ENCODE measurements around the gene NCAPD3.
"Not testable (repeated sequence)": the region's sequence is repeated elsewhere in the genome, so short reads cannot be mapped to it uniquely, and the experiment has no call there.

NCAPD3 gene, protein sequence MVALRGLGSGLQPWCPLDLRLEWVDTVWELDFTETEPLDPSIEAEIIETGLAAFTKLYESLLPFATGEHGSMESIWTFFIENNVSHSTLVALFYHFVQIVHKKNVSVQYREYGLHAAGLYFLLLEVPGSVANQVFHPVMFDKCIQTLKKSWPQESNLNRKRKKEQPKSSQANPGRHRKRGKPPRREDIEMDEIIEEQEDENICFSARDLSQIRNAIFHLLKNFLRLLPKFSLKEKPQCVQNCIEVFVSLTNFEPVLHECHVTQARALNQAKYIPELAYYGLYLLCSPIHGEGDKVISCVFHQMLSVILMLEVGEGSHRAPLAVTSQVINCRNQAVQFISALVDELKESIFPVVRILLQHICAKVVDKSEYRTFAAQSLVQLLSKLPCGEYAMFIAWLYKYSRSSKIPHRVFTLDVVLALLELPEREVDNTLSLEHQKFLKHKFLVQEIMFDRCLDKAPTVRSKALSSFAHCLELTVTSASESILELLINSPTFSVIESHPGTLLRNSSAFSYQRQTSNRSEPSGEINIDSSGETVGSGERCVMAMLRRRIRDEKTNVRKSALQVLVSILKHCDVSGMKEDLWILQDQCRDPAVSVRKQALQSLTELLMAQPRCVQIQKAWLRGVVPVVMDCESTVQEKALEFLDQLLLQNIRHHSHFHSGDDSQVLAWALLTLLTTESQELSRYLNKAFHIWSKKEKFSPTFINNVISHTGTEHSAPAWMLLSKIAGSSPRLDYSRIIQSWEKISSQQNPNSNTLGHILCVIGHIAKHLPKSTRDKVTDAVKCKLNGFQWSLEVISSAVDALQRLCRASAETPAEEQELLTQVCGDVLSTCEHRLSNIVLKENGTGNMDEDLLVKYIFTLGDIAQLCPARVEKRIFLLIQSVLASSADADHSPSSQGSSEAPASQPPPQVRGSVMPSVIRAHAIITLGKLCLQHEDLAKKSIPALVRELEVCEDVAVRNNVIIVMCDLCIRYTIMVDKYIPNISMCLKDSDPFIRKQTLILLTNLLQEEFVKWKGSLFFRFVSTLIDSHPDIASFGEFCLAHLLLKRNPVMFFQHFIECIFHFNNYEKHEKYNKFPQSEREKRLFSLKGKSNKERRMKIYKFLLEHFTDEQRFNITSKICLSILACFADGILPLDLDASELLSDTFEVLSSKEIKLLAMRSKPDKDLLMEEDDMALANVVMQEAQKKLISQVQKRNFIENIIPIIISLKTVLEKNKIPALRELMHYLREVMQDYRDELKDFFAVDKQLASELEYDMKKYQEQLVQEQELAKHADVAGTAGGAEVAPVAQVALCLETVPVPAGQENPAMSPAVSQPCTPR (N-terminal part only)

DNA sequence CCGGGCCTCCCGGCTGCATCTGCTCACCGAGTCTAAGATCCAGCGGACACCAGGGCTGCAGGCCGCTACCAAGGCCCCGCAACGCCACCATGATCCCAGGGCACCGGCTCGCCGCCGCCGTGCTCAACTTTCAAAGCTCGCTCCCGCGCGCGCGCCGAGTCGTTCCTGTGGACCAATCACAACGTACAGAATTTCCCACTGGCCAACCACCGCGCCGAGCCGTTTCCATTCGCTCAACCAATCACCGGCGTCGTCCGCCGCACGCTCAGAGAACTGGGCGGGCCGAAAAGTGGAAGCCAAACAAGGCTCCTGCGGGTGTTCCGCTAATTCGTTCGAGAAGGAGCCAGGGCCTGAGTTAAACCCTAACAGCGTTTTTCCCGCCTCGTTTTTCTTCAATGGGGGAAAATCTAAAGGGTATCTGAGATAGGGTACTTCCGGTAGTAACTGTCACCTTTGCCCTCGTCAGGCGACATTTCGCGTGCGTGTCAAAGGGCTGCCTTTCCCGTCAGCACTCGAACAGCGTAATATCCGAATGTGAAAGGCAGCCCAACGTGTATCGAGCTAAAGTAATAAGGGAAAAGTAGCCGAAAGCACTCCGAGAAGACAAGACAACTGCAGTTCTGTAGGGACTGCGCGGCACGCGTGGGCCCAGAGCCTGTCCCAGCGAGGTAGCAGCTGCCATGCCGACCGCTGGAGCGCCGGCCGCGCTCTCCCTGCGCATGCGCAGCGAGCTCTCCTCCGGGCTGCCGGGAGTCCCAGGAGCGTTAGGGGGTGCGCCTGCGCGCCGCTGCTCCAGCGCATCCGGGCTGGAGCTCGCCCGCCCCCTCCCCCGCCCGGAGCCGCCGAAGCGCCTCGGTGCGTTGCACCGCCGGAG lies at the start of gene NCAPD3, which contains the start of gene VPS26B:
TSS of gene NCAPD3 (minus strand) at position 132 of the 874 bp plus-strand sequence. CDS start at position 91, 41 bp downstream.
TSS of gene VPS26B (plus strand) at position 836 of the 874 bp plus-strand sequence. CDS start 452 bp downstream, outside the sequence.
- DNase-seq (ENCODE audit: low spot score) = peak; percentile 96

DNA sequence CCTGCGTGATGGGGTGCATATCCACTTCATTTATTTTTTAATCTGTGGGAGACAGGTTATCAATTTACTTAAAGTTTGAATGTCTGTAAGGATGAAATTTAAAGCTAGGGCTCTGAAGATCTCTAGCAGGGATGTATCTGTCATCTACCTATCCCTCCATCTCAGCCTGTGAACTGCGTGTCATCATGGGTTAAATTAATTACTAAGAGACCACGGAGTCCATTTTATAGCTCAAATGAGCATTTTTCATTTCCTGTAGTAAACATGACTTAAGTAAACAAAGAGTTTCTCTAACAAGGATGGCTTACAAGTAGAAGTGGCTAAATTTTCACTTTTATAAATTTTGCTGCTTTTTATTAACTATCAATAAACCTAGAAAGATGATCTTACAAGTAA lies 49.5 kb upstream of the NCAPD3 start:
- DNase-seq (ENCODE audit: low spot score) = no peak

DNA sequence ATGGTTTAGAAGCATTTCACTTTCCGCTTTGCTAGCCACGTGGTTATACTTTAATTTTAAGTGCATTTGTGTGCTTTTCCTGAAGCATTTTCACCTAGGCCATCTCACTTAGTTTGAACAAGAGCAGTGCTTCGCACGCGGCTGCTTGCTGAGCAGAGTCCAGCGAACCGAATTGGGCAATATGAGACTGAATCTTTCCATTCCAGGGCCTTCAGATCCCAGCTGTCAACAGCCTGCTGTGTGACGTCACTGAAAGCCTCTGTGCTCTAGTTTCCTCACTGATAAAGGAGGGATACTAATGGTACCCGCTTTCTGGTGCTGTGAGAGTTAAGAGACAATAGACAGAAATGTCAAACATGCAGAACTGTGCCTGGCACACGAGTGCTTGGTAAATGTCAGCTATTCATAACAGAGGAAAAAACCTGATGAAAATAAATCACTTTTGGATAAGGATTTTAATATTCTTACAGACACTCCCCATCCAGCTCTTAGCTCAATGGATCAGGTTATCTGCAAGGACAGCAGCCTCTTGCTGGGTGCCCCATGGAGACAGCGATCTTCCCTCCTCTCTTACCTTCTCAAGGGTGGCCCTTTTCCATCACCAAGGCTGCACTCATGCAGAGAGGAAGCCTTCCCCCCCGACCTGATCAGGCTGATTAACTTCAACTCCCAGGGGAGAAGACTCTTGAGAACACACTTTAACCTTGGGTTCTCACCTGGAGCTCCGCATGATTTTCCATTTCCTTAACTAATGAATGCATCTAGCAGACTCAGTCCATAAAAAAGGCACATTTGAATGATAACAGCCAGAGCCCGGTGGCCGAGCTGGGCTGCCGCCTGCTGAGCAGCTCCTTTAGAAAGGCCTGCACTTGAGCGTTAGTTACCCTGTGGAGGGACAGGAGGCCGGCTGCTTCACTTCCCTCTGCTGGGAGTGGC lies 48.9 kb upstream of the NCAPD3 start:
- DNase-seq (ENCODE audit: low spot score) = no peak

DNA sequence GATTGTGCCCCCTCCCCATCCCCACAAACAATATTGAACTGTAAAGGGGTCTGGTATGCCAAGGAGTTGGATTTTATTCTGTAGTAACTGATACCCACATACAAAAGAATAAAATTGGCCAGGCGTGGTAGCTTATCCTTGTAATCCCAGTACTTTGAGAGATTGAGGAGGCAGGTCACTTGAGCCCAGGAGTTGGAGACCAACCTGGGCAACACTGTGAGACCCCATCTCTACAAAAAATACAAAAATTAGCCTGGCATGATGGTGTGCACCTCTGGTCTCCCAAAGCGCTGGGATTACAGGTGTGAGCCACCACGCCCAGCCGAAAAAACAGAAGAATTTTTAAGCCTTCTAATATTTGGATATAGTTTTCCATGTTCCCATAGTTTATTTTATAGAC lies 48.2 kb upstream of the NCAPD3 start:
- DNase-seq (ENCODE audit: low spot score) = no peak

DNA sequence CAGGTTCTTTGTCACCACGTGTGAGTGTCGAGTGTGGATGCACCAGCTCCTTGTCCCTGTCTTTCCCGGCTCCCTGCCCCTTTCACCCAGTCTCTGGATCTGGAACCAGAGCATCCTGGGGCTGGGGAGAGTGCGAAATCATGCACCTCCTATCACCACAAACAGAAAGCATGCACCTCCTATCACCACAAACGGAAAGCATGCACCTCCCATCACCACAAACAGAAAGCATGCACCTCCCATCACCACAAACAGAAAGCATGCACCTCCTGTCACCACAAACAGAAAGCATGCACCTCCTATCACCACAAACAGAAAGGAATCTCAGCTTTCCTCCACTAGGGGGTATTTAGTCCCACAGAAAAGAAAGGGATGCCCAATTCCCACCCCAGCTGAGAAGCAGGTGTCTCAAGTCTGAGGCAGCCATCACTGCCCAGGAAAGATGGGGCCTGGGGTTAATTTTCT lies 46.5 kb upstream of the NCAPD3 start:
- no peak for DNase-seq (ENCODE audit: low spot score)

DNA sequence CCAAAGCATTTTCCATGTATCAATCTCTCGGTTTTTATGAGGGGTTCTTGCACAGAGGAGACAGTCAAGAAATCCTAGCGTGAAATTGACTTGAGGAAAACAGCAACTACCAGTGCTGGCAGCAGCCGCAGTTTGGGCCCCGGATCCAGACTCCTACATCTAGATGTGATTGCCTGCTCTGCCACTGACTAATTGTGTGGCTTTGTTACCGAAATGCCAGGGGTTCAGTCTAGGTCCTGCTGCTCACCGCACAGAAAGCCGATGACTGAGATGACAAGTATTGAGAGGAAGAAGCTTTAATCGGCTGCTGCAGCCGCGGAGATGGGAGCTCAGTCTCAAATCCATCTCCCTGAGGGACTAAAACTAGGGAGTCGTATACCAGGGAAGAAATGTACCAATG lies 44.2 kb upstream of the NCAPD3 start:
- no peak for DNase-seq (ENCODE audit: low spot score)

DNA sequence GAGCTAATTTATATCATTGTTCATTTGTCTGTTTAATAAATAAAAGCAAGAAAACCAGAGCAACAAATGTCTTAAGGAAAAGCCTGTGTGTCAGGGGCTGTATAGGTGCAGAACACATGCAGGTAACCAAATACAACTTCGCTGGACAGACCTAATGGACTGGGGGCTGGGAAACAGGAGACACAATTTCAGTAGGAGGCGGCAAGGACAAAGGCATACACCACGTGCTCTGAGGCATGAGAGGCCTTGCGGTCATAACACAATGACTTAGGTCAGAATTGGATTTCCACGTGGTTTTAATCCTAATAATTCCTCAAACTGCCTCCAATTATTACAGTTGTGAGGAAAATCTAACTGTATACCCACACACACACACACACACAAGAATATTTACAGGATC lies 43.7 kb upstream of the NCAPD3 start:
- DNase-seq (ENCODE audit: low spot score) = no peak

DNA sequence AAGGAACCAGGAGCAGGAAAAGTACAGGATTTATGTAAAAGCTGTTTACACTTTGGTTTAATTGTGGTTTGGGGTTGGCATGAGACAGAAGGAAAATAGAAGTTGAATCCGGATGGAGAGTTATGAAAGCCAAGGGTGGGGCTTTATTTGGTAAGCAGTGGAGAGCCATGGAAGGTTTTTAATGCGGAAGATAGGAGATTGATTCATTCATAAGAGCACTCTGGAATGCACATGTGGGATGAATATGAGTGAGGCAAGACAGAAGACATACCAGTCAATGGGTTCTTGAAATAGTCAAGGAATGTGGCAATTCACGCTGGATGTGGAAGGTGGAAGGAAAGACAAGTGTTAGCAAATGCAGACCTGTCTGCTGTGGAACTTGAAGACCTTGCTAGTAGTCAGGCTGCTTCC lies 43.1 kb upstream of the NCAPD3 start:
- DNase-seq (ENCODE audit: low spot score) = no peak

DNA sequence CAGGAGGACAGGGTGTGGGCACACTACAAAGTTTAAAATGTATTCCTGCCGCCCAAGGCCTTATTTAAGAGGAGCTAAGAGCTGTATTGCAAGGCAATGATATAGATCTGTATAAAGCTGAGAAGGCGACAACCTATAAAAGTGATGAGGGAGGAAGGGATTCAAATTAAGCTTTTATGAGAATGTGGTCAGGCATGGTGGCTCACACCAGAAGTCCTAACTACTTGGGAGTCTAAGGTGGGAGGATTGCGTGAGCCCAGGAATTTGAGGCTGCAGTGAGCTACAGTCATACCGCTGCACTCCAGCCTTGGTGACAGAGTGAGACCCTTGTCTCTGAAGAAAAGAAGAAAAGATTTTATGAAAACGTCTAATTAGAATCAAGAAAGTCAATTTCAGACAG lies 42.7 kb upstream of the NCAPD3 start:
- DNase-seq (ENCODE audit: low spot score) = no peak

DNA sequence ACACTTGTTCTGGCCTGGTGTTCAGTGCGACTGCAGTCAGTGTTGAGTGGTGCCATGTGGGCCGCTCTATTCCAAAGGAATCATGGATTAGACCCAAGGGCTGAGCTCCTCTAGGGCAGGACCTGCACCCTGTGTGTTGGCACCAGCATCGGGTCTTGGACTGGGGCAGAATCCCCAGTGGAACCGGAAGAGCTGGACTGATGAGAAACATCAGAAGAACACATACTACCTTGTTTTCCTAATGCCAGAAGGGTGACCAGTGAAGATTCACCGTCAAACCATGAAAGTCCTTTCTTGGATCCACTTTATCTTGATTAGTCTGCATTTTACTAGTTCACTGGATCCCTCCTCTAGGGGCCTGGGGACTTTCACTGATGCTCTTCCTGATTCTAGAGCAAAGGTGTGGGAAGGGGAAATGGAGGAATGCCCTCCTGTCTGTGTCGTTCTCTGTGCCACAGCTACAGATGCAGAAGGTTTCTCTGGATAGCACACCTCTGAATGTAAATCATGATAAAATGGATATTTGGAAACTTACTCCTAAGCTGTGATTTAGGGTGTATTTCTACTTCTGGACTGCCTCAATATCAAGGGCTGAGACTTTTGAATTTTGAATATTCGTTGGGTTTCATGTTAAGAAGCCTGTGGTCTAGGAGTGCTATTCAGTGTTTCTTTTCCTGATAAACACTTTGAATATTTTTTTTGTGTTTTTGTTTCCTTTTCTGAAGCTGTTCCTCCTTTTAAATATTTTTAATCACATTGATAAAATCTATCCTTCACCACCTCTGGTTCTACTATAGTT lies 41.4 kb upstream of the NCAPD3 start:
- no peak for DNase-seq (ENCODE audit: low spot score)

DNA sequence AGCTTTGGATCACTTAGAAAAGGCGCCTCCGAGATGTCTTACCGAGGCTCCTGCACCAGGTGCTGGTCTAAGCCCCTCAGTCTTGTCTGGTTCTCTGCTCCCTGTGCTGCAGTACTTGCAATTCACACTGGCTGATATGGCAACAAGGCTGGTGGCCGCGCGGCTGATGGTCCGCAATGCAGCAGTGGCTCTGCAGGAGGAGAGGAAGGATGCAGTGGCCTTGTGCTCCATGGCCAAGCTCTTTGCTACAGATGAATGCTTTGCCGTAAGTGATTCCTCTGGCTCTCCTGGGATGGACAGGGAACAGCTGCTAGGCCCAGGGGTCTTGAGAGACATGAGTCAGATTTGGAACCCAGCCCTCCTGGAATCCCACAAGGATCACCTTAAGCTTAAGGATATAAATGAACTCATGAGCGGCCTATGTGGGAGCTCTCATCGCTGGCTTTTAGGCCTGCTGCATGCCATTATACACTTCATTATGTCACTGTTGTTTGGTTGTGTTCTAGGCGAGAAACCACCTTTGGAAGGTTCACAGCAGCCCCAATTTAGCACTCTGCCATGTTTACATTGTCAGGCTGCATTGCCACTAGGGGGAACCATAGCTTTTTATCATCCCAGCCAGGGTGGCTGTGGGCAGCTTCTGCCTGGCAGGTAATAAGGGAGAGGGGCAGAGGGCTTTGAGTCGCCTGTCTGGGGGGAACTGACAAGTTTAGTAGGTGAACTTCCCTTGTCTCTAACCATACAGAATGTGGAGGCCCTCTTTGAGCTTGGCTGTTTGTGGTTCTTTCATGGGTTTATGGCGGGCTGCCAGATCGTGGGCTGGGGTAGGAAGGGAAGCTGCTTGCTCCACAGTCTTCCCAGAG lies 38.1 kb upstream of the NCAPD3 start:
- peak; percentile 46 for DNase-seq (ENCODE audit: low spot score)

DNA sequence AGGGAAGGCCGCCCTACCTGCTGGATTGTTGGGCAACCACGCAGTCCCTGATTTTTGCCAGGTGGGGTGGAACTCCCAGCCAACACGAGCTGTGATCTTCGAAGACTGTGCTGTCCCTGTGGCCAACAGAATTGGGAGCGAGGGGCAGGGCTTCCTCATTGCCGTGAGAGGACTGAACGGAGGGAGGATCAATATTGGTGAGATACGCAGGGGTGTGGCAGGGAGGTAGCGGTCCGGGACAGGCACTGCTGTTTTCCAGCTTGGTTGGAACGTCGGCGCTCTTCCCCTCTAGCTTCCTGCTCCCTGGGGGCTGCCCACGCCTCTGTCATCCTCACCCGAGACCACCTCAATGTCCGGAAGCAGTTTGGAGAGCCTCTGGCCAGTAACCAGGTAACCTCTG lies 37.2 kb upstream of the NCAPD3 start:
- DNase-seq (ENCODE audit: low spot score) = peak; percentile 59

DNA sequence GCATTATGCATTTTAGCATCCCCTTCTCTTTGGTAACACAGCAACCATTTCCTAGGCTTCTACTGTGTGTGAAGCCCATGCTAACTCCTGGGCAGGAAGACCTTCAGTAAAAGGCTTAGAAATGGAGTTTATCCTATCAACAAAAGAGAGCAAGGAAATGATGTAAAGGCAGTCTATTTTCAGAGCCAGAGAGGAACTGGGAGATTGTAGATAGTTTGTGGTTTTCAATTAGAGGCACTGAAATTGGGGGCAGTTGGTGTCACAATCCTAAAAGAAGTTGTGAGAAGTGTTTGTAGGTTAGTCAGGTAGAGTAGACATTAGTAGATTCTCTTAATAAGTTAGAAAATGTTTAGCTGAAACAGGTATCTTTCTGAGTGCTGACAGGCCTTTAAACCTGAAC lies 36.7 kb upstream of the NCAPD3 start:
- DNase-seq (ENCODE audit: low spot score) = no peak

DNA sequence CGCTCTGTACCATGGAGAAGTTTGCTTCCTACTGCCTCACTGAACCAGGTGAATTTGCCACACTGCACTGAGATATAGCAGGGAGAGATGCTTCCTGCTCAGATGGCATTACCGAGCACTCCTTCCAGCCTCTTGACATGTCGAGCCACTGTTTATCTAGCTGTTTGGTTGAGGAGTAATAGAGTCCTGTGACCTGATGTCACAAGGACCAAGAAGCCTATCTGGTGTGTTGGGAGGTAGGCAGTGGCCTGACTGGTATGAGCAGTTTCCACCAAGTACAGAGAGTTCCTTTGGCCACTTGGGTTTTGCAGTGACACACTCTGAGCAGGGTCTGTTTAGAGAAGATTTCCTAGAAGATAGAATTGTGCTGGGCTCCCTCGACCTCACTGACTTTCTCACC lies 34.8 kb upstream of the NCAPD3 start:
- DNase-seq (ENCODE audit: low spot score) = peak; percentile 30

DNA sequence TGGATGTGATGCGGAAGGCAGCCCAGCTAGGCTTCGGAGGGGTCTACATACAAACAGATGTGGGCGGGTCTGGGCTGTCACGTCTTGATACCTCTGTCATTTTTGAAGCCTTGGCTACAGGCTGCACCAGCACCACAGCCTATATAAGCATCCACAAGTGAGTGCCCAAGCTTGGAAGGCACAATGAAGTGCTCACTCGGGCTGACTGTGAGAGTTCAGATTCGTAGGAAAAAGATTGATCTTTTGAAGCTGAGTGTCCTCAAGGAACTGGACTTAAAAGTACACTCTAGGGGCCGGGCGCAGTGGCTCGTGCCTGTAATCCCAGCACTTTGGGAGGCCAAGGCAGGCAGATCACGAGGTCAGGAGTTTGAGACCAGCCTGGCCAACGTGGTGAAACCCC lies 33.3 kb upstream of the NCAPD3 start:
- no peak for DNase-seq (ENCODE audit: low spot score)

DNA sequence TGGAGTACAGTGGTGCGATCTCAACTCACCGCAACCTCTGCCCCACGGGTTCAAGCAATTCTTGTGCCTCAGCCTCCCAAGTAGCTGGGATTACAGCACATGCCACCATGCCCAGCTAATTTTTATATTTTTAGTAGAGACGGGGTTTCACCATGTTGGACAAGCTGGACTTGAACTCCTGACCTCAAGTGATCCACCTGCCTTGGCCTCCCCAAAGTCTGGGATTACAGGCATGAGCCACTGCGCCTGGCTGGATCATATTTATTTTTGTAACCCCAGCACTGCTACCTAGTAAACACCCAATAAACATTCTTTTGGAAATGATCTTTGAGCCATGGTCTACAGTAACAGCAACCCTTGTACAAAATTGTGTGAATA lies 31.4 kb upstream of the NCAPD3 start:
- DNase-seq (ENCODE audit: low spot score) = not testable (repeated sequence)

DNA sequence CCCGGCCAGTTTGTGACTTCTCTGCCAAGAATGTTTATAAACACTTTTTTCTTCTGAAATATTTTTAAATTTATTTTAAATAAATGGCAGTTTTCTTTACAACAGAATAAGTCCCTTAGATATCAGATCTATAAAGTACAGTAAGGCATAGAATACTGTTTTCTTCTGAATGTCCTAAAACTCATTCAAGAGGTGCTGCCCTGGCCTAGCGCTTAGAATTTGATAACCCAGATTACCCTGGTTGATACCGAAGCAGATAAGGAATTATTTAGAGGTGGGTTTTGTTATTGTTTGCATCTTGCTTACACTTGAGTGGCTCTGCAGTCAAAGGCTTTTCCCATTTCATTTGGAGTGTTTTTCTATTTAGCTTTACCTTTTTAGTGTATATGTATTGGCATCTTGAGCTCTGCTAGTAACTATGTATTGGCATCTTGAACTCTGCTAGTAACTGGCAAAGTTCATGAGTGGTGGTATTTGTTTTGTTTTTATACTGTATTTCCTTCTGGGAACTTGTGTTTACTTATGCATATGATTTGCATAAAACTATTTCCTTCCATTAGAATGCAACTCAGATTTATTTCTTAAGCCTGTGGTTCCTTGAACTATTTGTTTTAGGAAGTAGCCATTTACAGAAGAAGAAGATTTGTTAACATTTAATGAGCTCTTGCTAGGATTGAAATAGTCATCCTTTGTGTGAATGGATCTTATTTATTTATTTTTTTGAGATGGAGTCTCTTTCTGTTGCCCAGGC lies 30.8 kb upstream of the NCAPD3 start:
- DNase-seq (ENCODE audit: low spot score) = no peak
